ENCODE data around the gene SGTA. TPM values are rescaled to one million over a fixed set of nuclear protein-coding genes. Genes with fewer than 3 reads are reported as not detected.
"Not testable (repeated sequence)": the region's sequence is repeated elsewhere in the genome, so short reads cannot be mapped to it uniquely, and the experiment has no call there.

The SGTA gene
- polyA plus RNA-seq, 3 donors: 21.6 to 35.4 (median 22.0) TPM

- TF ChIP-seq CTCF (IDR thresholded peaks at IDR 0.05): no peak
- DNase-seq: no peak
Measured at GRCh38 chr19:2820112-2820702, 37.1 kb upstream of the SGTA start.

GRCh38 chr19:2819540-2820111, 36.6 kb upstream of the SGTA start, which contains the start of gene ZNF554:
Gene ZNF554 (plus strand): TSS chr19:2819868. CDS start chr19:2820072, 204 bp downstream.
- Mint-ChIP-seq H3K9me3 (peaks cover 0 to 13% (median 5%) of the 10 kb centered on the region in 7 donors), H3K4me1 (peaks cover 9% of the 10 kb centered on the region), H3K27me3 (ENCODE audit: low read depth in 3 of 3) (peaks cover 0 to 2% (median 0%) of the 10 kb centered on the region in 3 donors), H3K27ac (peak within 1 kb of the TSS in 3 of 7 donors; percentile 24 to 38 (median 31)), H3K36me3 (peaks cover 4 to 17% of the 10 kb centered on the region in 2 donors), H3K4me3 (peak within 1 kb of the TSS; percentile 75 to 90)
- Histone ChIP-seq H3K27ac (ENCODE audit: low read depth in 1 of 2, low read length in 2 of 2) (peak within 1 kb of the TSS in 1 of 2 donors; percentile 8), H2AFZ (ENCODE audit: insufficient read depth, low read depth, low read length, poor library complexity, severe bottlenecking) (peak within 1 kb of the TSS; percentile 83), H3K4me1 (ENCODE audit: control insufficient read depth in 1 of 2, insufficient read depth in 2 of 2, low read length in 2 of 2) (peaks cover 5 to 6% of the 10 kb centered on the region in 2 donors), H3K9me3 (replicated peaks in 1 of 2; ENCODE audit: control insufficient read depth in 1 of 2, insufficient read depth in 1 of 2, low read length in 2 of 2) (no peaks in the 10 kb centered on the region), H3K27me3 (ENCODE audit: control insufficient read depth in 2 of 2, insufficient read depth in 2 of 2, low read length in 2 of 2) (no peaks in the 10 kb centered on the region), H3K79me2 (ENCODE audit: insufficient read depth, low read length) (no peaks in the 10 kb centered on the region), H3K36me3 (replicated peaks in 1 of 2; ENCODE audit: control insufficient read depth in 1 of 2, insufficient read depth in 2 of 2, low read length in 2 of 2) (no peaks in the 10 kb centered on the region), H3K9ac (ENCODE audit: insufficient read depth, low read length, poor library complexity, severe bottlenecking) (peak within 1 kb of the TSS; percentile 70), H3K4me3 (replicated peaks in 1 of 3; ENCODE audit: low read depth in 2 of 3, low read length in 3 of 3) (peak within 1 kb of the TSS; percentile 34 to 81 (median 38)), H3K4me2 (replicated peaks; ENCODE audit: extremely low read depth, low read length, poor library complexity, severe bottlenecking) (peak within 1 kb of the TSS; percentile 97), H4K20me1 (ENCODE audit: insufficient read depth, low read length) (no peaks in the 10 kb centered on the region)
- peak; percentile 93 to 96 (median 95) for DNase-seq
- WGBS (ENCODE audit: insufficient coverage): under 1% methylated on average over 61 of the region's 64 CpGs
- TF ChIP-seq CTCF (IDR thresholded peaks at IDR 0.05): peak; percentile 96
- intact Hi-C loops (cut with micrococcal nuclease): loop anchor here (5.0 to 10.0 kb wide), 2 partner anchors 53 to 365 kb away; partner anchors contain the start of gene NCLN (in 1 of the 2)

More at GRCh38 chr19:2820112-2820702, 37.1 kb upstream of the SGTA start:
- peak overlapping the region; percentile 34 to 81 (median 38) for H3K4me3 ChIP-seq (replicated peaks in 1 of 3; ENCODE audit: low read depth in 2 of 3, low read length in 3 of 3)
- H3K36me3 ChIP-seq (replicated peaks in 1 of 2; ENCODE audit: control insufficient read depth in 1 of 2, insufficient read depth in 2 of 2, low read length in 2 of 2): no peaks in the 10 kb centered on the region
- peak overlapping the region; percentile 70 for H3K9ac ChIP-seq (ENCODE audit: insufficient read depth, low read length, poor library complexity, severe bottlenecking)
- WGBS (ENCODE audit: insufficient coverage): 5% methylated on average over 31 of the region's 36 CpGs
- peak overlapping the region; percentile 97 for H3K4me2 ChIP-seq (replicated peaks; ENCODE audit: extremely low read depth, low read length, poor library complexity, severe bottlenecking)
- H3K27me3 ChIP-seq (ENCODE audit: control insufficient read depth in 2 of 2, insufficient read depth in 2 of 2, low read length in 2 of 2): no peaks in the 10 kb centered on the region
- peak overlapping the region; percentile 73 to 90 for H3K4me3 Mint-ChIP-seq
- peaks cover 0 to 18% (median 8%) of the 10 kb centered on the region in 7 donors for H3K9me3 Mint-ChIP-seq
- H3K9me3 ChIP-seq (replicated peaks in 1 of 2; ENCODE audit: control insufficient read depth in 1 of 2, insufficient read depth in 1 of 2, low read length in 2 of 2): peaks cover 0 to 5% of the 10 kb centered on the region in 2 donors
- H4K20me1 ChIP-seq (ENCODE audit: insufficient read depth, low read length): no peaks in the 10 kb centered on the region
- peak overlapping the region in 1 of 2 donors; percentile 8 for H3K27ac ChIP-seq (ENCODE audit: low read depth in 1 of 2, low read length in 2 of 2)
- peak overlapping the region; percentile 83 for H2AFZ ChIP-seq (ENCODE audit: insufficient read depth, low read depth, low read length, poor library complexity, severe bottlenecking)
- peaks cover 0 to 2% (median 2%) of the 10 kb centered on the region in 3 donors for H3K27me3 Mint-ChIP-seq (ENCODE audit: low read depth in 3 of 3)
- H3K36me3 Mint-ChIP-seq: peaks cover 4 to 21% of the 10 kb centered on the region in 2 donors
- H3K27ac Mint-ChIP-seq: peak overlapping the region in 2 of 7 donors; percentile 31 to 38
- H3K79me2 ChIP-seq (ENCODE audit: insufficient read depth, low read length): no peaks in the 10 kb centered on the region
- H3K4me1 Mint-ChIP-seq: peaks cover 9% of the 10 kb centered on the region
- H3K4me1 ChIP-seq (ENCODE audit: control insufficient read depth in 1 of 2, insufficient read depth in 2 of 2, low read length in 2 of 2): peaks cover 5 to 6% of the 10 kb centered on the region in 2 donors
- intact Hi-C loops (cut with micrococcal nuclease): loop anchor here in 1 of 2 donors (10.0 kb wide), 1 partner anchor 365 kb away; the partner anchor contains the start of gene NCLN

- not testable (repeated sequence) for H3K4me2 ChIP-seq (replicated peaks; ENCODE audit: extremely low read depth, low read length, poor library complexity, severe bottlenecking); H3K79me2 ChIP-seq (ENCODE audit: insufficient read depth, low read length); H3K9me3 Mint-ChIP-seq; H2AFZ ChIP-seq (ENCODE audit: insufficient read depth, low read depth, low read length, poor library complexity, severe bottlenecking); H3K4me1 ChIP-seq (ENCODE audit: control insufficient read depth in 1 of 2, insufficient read depth in 2 of 2, low read length in 2 of 2); H3K36me3 ChIP-seq (replicated peaks in 1 of 2; ENCODE audit: control insufficient read depth in 1 of 2, insufficient read depth in 2 of 2, low read length in 2 of 2); H3K4me3 ChIP-seq (replicated peaks in 1 of 3; ENCODE audit: low read depth in 2 of 3, low read length in 3 of 3); H3K9me3 ChIP-seq (replicated peaks in 1 of 2; ENCODE audit: control insufficient read depth in 1 of 2, insufficient read depth in 1 of 2, low read length in 2 of 2); H4K20me1 ChIP-seq (ENCODE audit: insufficient read depth, low read length); H3K4me3 Mint-ChIP-seq; H3K4me1 Mint-ChIP-seq; H3K27ac ChIP-seq (ENCODE audit: low read depth in 1 of 2, low read length in 2 of 2); H3K27me3 ChIP-seq (ENCODE audit: control insufficient read depth in 2 of 2, insufficient read depth in 2 of 2, low read length in 2 of 2); H3K9ac ChIP-seq (ENCODE audit: insufficient read depth, low read length, poor library complexity, severe bottlenecking); H3K27me3 Mint-ChIP-seq (ENCODE audit: low read depth in 3 of 3)
- peak in 1 of 3 donors; percentile 21 for DNase-seq
- Mint-ChIP-seq H3K36me3 (peaks cover 0 to 15% of the 10 kb centered on the region in 2 donors), H3K27ac (peak overlapping the region in 2 of 7 donors; percentile 40 to 77)
- intact Hi-C loops (cut with micrococcal nuclease): loop anchor here in 1 of 2 donors (5.0 kb wide), 1 partner anchor 55 kb away; no protein-coding TSS in a partner anchor
- 83% methylated on average over 19 of the region's 22 CpGs for WGBS (ENCODE audit: insufficient coverage)
Measured at GRCh38 chr19:2817237-2817829, 34.3 kb upstream of the SGTA start.
